B cell (primary cell): ENCODE results near the gene TBX18.

Experiments
- EZH2 ChIP-seq: IDR thresholded peaks from 2 replicates; pipeline ENCODE4 v1.6.1; 2012; ENCODE audit warnings: borderline replicate concordance, low read depth, mild to moderate bottlenecking, moderate library complexity, low read length; ENCODE audit not compliant: insufficient read depth, poor library complexity, severe bottlenecking
- TF ChIP-seq, protein P1 (sequence below): fragments of 200-600 bp; IDR thresholded peaks from one replicate; pipeline ENCODE4 v1.8.0; 2022; ENCODE audit warnings: antibody characterized with exemption, mild to moderate bottlenecking

DNA sequence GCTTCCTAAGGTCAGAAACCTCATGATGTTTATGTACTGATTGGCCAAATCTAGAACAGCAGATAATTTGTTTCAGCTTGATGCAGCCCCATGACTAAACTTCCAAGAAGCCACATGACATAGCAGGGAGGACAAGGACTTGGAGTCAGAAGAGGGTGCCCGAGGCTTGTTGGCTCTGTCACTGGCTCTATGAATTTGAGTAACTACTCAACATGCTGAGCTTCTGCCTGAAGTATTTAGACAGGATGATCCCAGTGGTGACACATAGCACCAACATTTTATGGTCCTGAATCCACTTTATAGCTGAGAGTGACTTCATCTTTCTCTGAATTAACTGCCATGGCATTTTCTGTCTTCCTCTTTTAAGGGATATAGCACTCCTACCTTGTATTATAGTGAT is 13.5 kb upstream of the TBX18 start:
- TF ChIP-seq, protein P1, sequence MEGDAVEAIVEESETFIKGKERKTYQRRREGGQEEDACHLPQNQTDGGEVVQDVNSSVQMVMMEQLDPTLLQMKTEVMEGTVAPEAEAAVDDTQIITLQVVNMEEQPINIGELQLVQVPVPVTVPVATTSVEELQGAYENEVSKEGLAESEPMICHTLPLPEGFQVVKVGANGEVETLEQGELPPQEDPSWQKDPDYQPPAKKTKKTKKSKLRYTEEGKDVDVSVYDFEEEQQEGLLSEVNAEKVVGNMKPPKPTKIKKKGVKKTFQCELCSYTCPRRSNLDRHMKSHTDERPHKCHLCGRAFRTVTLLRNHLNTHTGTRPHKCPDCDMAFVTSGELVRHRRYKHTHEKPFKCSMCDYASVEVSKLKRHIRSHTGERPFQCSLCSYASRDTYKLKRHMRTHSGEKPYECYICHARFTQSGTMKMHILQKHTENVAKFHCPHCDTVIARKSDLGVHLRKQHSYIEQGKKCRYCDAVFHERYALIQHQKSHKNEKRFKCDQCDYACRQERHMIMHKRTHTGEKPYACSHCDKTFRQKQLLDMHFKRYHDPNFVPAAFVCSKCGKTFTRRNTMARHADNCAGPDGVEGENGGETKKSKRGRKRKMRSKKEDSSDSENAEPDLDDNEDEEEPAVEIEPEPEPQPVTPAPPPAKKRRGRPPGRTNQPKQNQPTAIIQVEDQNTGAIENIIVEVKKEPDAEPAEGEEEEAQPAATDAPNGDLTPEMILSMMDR: no peak
- TF ChIP-seq EZH2: no peak
